OCI-LY3 (cell line): ENCODE data around the gene EIF4EBP2.

Experiments
- H2AFZ ChIP-seq: fragments of 200-600, 300-600 bp; shearing (Covaris generic); 2 replicates; pipeline ENCODE4 v1.6.0; 2014; ENCODE audit warnings: antibody characterized with exemption, low read depth, low read length
- H3K27ac ChIP-seq: fragments of 200-600, 300-600 bp; sonication (generic); 2 replicates; pipeline ENCODE4 v1.5.1; 2014; ENCODE audit warnings: mild to moderate bottlenecking, low read length, moderate library complexity, mixed read lengths
- H3K27me3 ChIP-seq: fragments of 200-600, 300-600 bp; sonication (generic); 2 replicates; pipeline ENCODE4 v1.6.1; 2014; ENCODE audit warnings: low read depth, low read length, mixed read lengths
- H3K36me3 ChIP-seq: fragments of 200-600, 300-600 bp; sonication (generic); replicated peaks from 2 replicates; pipeline ENCODE3; 2014; ENCODE audit warnings: low read depth, low read length, mixed read lengths
- H3K4me1 ChIP-seq: fragments of 300-600, 200-600 bp; sonication (generic); 2 replicates; pipeline ENCODE4 v1.6.1; 2014; ENCODE audit warnings: low read length, mixed read lengths
- H3K4me2 ChIP-seq: fragments of 200-600, 300-600 bp; sonication (generic); 2 replicates; pipeline ENCODE4 v1.6.1; 2014; ENCODE audit warnings: low read length, mixed read lengths
- H3K4me3 ChIP-seq: fragments of 300-600, 200-600 bp; sonication (generic); 2 replicates; pipeline ENCODE4 v1.5.1; 2014; ENCODE audit warnings: antibody characterized with exemption, mild to moderate bottlenecking, low read length, moderate library complexity
- H3K79me2 ChIP-seq: fragments of 300-600, 200-600 bp; shearing (Covaris generic); 2 replicates; pipeline ENCODE4 v1.6.1; 2014; ENCODE audit warnings: mild to moderate bottlenecking, low read length, mixed read lengths
- H3K9ac ChIP-seq: fragments of 300-600, 200-600 bp; shearing (Covaris generic); 2 replicates; pipeline ENCODE4 v1.6.0; 2014; ENCODE audit warnings: mild to moderate bottlenecking, low read length, moderate library complexity
- H3K9me3 ChIP-seq: fragments of 200-600, 300-600 bp; shearing (Covaris generic); 2 replicates; pipeline ENCODE4 v1.6.1; 2014; ENCODE audit warnings: low read length, mixed read lengths; ENCODE audit not compliant: insufficient read depth
- H4K20me1 ChIP-seq: fragments of 200-600, 300-600 bp; sonication (generic); 2 replicates; pipeline ENCODE4 v1.6.1; 2016; ENCODE audit warnings: low read length, mixed read lengths; ENCODE audit not compliant: insufficient read depth
- EZH2phosphoT487 ChIP-seq: fragments of 200-600 bp; shearing (Covaris generic); IDR thresholded peaks from 2 replicates; pipeline ENCODE4 v1.6.1; 2018; ENCODE audit warnings: antibody characterized with exemption, mixed run types, low read depth
- TF ChIP-seq, protein P1 (sequence below): fragments of 200-600, 300-600 bp; sonication (generic); IDR thresholded peaks from 2 replicates; pipeline ENCODE4 v1.5.1; 2014; ENCODE audit warnings: antibody characterized with exemption, low read length, low read depth

Gene EIF4EBP2

GRCh38 chr10:70477661-70478162, 73.8 kb downstream of the EIF4EBP2 start:
- Histone ChIP-seq H3K4me2 (peak overlapping the region; percentile 99), H3K36me3 (peaks cover 4% of the 10 kb centered on the region), H3K9ac (peak overlapping the region; percentile 93; the same call in 1 of the 2 replicates), H3K4me1 (peaks cover 24% of the 10 kb centered on the region), H3K4me3 (peak overlapping the region; percentile 97), H3K9me3 (no peaks in the 10 kb centered on the region), H4K20me1 (peaks cover 7% of the 10 kb centered on the region; the same call in 1 of the 2 replicates), H3K27me3 (no peaks in the 10 kb centered on the region), H3K27ac (no peak overlapping the region), H3K79me2 (peaks cover 40% of the 10 kb centered on the region), H2AFZ (peak overlapping the region; percentile 23; the same call in 1 of the 2 replicates)
- TF ChIP-seq, protein P1, sequence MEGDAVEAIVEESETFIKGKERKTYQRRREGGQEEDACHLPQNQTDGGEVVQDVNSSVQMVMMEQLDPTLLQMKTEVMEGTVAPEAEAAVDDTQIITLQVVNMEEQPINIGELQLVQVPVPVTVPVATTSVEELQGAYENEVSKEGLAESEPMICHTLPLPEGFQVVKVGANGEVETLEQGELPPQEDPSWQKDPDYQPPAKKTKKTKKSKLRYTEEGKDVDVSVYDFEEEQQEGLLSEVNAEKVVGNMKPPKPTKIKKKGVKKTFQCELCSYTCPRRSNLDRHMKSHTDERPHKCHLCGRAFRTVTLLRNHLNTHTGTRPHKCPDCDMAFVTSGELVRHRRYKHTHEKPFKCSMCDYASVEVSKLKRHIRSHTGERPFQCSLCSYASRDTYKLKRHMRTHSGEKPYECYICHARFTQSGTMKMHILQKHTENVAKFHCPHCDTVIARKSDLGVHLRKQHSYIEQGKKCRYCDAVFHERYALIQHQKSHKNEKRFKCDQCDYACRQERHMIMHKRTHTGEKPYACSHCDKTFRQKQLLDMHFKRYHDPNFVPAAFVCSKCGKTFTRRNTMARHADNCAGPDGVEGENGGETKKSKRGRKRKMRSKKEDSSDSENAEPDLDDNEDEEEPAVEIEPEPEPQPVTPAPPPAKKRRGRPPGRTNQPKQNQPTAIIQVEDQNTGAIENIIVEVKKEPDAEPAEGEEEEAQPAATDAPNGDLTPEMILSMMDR: no peak
- no peak for TF ChIP-seq EZH2phosphoT487
